Measurements from ENCODE around the gene ZNF358.

DNA sequence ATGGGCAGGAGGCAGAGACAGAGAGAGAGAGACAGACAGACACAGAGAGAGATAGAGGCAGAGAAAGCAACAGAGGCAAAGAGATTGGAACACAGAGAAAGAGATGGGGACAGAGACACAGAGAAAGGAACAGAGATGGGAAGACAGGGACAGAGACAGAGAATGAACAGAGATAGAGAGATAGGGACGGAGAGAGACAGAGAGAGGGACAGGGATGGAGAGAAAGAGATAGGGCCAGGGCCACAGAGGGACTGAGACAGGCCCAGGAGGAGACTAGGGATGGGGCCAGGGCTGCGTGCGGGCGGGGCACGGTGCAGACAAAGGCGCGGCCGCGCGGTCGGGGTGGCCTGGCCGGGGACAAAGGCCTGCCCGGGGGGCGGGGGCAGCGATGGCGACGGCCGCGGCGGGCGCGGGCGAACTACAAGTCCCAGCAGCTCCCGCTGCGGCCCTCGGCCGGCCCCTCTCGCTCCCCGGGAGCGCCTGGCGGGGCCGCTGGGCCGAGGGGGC, at the start of gene ZNF358:
- TF ChIP-seq, protein P1, sequence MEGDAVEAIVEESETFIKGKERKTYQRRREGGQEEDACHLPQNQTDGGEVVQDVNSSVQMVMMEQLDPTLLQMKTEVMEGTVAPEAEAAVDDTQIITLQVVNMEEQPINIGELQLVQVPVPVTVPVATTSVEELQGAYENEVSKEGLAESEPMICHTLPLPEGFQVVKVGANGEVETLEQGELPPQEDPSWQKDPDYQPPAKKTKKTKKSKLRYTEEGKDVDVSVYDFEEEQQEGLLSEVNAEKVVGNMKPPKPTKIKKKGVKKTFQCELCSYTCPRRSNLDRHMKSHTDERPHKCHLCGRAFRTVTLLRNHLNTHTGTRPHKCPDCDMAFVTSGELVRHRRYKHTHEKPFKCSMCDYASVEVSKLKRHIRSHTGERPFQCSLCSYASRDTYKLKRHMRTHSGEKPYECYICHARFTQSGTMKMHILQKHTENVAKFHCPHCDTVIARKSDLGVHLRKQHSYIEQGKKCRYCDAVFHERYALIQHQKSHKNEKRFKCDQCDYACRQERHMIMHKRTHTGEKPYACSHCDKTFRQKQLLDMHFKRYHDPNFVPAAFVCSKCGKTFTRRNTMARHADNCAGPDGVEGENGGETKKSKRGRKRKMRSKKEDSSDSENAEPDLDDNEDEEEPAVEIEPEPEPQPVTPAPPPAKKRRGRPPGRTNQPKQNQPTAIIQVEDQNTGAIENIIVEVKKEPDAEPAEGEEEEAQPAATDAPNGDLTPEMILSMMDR (conservative IDR thresholded peaks at IDR 0.05 in 1 of 2, IDR thresholded peaks at IDR 0.05 in 1 of 2; ENCODE audit: low read depth in 1 of 2, low read length in 2 of 2), result no peak
- no peak for TF ChIP-seq EZH2 (IDR thresholded peaks at IDR 0.05; ENCODE audit: low read length, missing control alignments)

All from fibroblast of lung (primary cell).